GM18517 (cell line): ENCODE measurements around the gene TSPAN5.
"Not testable (repeated sequence)": the region's sequence is repeated elsewhere in the genome, so short reads cannot be mapped to it uniquely, and the experiment has no call there.

ENCODE experiments used
- ATAC-seq: cut with Tn5 transposase; IDR thresholded peaks from one replicate; pipeline ENCODE4 v1.9.1; 2021; ENCODE audit warnings: mild to moderate bottlenecking, moderate library complexity; ENCODE audit not compliant: unreplicated experiment

TSPAN5 gene

GRCh38 chr4:98658287-98659105, at the start of gene TSPAN5:
Gene TSPAN5 (minus strand): TSS chr4:98658611.
- peak; percentile 62 for ATAC-seq

GRCh38 chr4:98706935-98707334, 48.5 kb upstream of the TSPAN5 start:
- ATAC-seq = no peak

GRCh38 chr4:98706200-98706813, 47.9 kb upstream of the TSPAN5 start:
- ATAC-seq = no peak

DNA sequence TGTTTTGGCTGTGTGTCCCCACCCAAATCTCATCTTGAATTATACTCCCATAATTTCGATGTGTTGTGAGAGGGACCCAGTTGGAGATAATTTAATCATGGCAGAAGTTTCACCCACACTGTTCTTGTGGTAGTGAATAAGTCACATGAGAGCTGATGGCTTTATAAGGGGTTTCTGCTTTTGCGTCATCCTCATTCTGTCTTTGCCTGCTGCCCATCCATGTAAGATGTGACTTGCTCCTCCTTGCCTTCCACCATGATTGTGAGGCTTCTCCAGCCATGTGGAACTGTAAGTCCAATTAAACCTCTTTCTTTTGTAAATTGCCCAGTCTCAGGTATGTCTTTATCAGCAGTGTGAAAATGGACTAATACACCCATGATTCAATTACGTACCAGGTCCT, 47.2 kb upstream of the TSPAN5 start:
- ATAC-seq = not testable (repeated sequence)

DNA sequence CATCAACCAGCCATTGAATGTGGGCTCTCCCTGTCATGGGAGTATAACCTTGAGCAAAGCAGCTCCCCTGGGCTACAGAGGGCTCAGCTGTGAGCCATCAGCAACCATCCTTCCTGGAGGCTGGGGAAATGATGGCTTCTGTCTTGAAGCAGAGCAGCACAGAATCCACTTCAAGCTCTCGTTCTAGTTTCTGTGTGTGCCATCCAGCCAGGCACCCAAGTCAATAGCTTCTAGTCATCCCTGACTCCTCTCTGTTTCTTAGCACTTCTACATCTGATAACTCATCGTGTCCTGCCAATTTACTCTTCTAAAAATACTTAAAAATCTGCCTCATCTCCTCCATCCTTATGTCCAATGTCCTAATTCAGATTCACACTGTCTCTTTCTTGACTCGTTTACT, 42.2 kb upstream of the TSPAN5 start:
- ATAC-seq = no peak

- ATAC-seq = no peak
Observed at GRCh38 chr4:98694076-98694475, 35.7 kb upstream of the TSPAN5 start.

DNA sequence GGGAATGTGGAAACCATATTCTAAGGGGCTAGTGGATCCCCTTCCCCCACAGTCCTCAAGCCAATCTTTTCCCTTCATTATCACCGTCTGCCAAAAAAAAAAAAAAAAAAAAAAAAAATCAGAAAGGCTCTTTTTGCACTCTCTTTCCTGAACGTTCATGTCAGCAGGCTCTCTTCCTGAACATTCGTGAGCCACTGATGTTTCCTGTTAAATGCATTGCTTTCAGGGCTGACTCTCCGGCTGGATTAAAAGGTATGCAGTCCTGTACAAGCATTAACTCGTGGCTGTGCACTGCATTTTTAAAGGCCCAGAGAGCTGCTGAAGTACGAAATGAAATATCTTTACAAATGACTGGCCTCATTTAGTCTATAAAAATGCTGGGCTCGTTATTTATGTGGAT, 34.0 kb upstream of the TSPAN5 start:
- ATAC-seq = no peak

DNA sequence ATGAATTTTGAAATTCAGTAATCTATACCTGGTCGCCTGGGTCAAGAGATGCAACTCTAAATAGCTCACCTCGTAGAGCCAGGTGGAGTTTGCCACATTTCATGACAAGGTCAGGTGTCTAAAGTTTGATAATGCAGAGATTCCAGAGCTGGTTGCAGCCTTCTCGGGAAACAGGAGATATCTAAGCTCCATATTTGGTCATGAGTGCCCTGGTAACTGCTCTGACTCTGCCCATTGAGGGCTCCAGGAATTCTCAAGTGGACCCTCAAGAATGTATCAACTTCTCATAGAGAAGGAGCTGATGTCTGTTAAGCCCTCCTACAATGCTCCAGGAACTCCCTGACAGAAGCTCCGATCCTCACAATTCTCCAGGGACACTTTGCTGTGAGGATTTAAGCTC, 33.2 kb upstream of the TSPAN5 start:
- ATAC-seq = no peak

DNA sequence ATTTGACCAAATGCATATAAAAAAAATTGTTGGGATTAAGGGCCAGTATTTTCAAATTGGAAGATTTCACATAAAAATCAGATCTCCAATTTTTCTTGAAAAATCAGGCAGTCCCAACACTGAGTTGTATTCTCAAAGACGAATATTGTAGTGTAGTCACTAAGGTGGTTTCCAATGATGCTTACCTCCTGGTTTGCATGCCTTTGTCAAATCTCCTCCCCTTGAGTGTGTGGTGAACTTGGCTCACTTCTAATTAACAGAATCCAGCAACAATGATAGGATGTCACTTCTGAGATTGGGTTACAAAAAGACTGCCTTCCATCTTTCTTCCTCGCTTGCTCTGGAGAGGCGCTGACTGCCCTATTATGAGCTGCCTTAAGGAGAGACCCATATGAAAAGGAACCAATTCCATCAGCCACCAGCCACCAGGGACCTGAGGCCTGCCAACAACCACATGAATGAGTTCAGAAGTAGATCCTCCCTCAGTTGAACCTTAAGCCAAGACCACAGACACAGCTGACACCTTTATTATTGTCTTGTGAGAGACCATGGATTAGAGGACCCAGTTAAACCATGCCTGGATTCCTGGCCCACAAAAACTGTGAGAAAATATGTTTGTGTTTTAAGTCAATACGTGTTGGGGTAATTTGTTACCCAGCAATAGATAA, 31.2 kb upstream of the TSPAN5 start:
- ATAC-seq = no peak

- no peak for ATAC-seq
Observed at GRCh38 chr4:98688411-98689290, 30.2 kb upstream of the TSPAN5 start.

- ATAC-seq = no peak
Observed at GRCh38 chr4:98687876-98688275, 29.5 kb upstream of the TSPAN5 start.

GRCh38 chr4:98686847-98687246, 28.4 kb upstream of the TSPAN5 start:
- ATAC-seq = no peak

GRCh38 chr4:98686043-98686707, 27.8 kb upstream of the TSPAN5 start:
- ATAC-seq = no peak

DNA sequence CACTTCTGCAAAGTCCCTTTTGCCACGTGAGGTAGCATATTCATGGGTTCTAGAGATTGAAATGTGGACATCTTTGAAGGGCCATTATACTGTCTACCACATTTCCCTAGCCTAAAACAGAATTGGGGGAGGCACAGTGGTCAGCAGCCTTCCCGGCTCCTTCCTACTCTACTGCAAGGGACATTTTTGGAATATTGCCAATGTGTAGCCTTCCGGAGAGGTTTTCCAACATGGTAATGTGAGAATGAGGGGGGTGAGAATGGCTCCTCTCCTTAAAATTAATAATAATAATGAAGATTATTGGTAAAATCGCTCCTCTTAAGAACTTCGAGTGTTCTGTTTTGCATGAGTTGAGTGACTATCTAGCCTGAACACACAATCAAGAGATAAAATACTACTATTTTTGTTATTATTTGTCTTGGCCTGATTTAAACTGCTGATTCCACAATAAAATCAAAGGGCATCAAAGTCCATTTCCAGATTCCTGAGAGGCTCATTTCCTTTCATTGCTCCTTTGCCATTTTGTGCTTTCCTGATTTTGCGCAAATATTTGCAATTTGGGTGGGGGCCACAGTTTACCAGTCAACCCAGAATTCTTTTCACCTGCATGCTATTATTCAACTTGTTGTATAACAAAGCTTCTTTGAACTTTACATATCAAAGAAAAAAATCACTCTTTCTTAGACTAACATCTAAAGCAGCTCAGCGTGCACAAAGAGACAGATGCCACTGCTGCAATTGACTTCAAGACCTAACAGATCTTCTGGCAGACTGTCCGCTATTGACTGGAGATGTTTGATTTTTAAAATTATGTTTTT, 27.0 kb upstream of the TSPAN5 start:
- no peak for ATAC-seq

DNA sequence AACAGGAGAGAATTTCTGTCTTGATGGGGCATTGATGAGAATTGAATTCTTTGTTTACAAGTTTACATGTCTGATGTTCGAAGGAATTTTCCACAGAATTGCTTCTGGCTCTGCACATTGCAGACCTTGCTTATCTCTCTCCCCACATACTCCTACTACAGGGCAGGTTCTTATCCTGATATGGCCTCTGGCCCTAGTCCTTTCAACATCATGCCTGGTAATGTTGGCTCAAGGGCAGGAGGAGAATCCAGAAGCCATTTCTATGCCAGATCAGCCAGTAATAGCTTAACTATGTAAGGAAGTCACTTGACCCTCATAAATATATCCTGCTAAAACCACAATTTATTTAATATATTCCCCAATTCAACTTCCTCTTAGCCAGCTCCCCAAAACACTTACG, 24.3 kb upstream of the TSPAN5 start:
- ATAC-seq = no peak

GRCh38 chr4:98680806-98681205, 22.4 kb upstream of the TSPAN5 start:
- ATAC-seq = no peak

GRCh38 chr4:98679738-98680137, 21.3 kb upstream of the TSPAN5 start:
- ATAC-seq = no peak

DNA sequence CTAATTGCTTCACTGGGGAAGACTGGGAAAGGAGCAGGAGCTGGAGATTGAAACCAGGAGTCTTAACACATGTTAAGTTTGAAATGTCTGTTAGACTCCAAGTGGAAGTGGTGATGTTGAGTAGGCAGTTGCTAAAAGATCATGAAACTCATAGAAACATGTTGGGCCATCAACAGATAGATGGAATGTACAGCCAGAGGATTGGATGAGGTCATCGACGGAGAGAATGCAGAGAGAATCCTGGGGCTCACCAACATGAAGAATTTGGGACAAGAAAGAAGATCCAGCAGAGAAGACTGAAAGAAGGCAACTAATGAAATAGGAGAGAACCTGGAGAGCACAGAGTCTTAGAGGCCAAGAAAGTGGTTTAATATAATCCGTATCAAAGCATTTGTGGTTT, 19.4 kb upstream of the TSPAN5 start:
- no peak for ATAC-seq

- no peak for ATAC-seq
Observed at GRCh38 chr4:98674404-98675173, 16.2 kb upstream of the TSPAN5 start.
